H1 (cell line): ENCODE results near the gene AIPL1.
A peak's percentile ranks its signal among the peaks of the same experiment; 100 is the strongest.

Experiments used
- CBX5 ChIP-seq: fragments of 300-800, 300-1000 bp; sonication (generic); IDR thresholded peaks from 2 replicates; pipeline ENCODE4 v1.7.1; 2016; ENCODE audit warnings: antibody characterized with exemption, low read length, low read depth
- GTF2F1 ChIP-seq: IDR thresholded peaks from 2 replicates; pipeline ENCODE4 v1.6.1; 2012; ENCODE audit warnings: low read depth, low read length, improper control_type of control experiment, borderline replicate concordance
- SUZ12 ChIP-seq: fragments of 200-600 bp; sonication (generic); IDR thresholded peaks from 2 replicates; pipeline ENCODE4 v1.6.1; 2012; ENCODE audit warnings: mild to moderate bottlenecking, inconsistent platforms, low read length, moderate library complexity, mixed read lengths
- TF ChIP-seq, protein P1 (sequence below), 3 experiments: IDR thresholded peaks; 1 replicate in 2 of 3; 2 replicates in 1 of 3; pipeline versions ENCODE4 v1.5.1 to v1.6.1; 2011; ENCODE audit warnings: low read length in 3 of 3, mild to moderate bottlenecking in 3 of 3, inconsistent platforms in 2 of 3, low read depth in 1 of 3, moderate library complexity in 1 of 3; ENCODE audit not compliant: insufficient read depth in 1 of 3; ENCODE audit errors: control extremely low read depth in 1 of 3

- TF ChIP-seq, protein P1, sequence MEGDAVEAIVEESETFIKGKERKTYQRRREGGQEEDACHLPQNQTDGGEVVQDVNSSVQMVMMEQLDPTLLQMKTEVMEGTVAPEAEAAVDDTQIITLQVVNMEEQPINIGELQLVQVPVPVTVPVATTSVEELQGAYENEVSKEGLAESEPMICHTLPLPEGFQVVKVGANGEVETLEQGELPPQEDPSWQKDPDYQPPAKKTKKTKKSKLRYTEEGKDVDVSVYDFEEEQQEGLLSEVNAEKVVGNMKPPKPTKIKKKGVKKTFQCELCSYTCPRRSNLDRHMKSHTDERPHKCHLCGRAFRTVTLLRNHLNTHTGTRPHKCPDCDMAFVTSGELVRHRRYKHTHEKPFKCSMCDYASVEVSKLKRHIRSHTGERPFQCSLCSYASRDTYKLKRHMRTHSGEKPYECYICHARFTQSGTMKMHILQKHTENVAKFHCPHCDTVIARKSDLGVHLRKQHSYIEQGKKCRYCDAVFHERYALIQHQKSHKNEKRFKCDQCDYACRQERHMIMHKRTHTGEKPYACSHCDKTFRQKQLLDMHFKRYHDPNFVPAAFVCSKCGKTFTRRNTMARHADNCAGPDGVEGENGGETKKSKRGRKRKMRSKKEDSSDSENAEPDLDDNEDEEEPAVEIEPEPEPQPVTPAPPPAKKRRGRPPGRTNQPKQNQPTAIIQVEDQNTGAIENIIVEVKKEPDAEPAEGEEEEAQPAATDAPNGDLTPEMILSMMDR (IDR thresholded peaks at IDR 0.05; ENCODE audit: control extremely low read depth in 1 of 3, insufficient read depth in 1 of 3, low read depth in 1 of 3, low read length in 3 of 3): peak; percentile 38 to 52 (median 51); a peak in 3 of 4 replicates
- no peak for TF ChIP-seq SUZ12
- TF ChIP-seq GTF2F1: no peak
- TF ChIP-seq CBX5: no peak
These were observed 12.2 kb downstream of the AIPL1 start for GRCh38 chr17:6422654-6423241.
